ENCODE results near the gene NF1.

Gene NF1

GRCh38 chr17:31393749-31394146, 299.0 kb downstream of the NF1 start:
- TF ChIP-seq, protein P1, sequence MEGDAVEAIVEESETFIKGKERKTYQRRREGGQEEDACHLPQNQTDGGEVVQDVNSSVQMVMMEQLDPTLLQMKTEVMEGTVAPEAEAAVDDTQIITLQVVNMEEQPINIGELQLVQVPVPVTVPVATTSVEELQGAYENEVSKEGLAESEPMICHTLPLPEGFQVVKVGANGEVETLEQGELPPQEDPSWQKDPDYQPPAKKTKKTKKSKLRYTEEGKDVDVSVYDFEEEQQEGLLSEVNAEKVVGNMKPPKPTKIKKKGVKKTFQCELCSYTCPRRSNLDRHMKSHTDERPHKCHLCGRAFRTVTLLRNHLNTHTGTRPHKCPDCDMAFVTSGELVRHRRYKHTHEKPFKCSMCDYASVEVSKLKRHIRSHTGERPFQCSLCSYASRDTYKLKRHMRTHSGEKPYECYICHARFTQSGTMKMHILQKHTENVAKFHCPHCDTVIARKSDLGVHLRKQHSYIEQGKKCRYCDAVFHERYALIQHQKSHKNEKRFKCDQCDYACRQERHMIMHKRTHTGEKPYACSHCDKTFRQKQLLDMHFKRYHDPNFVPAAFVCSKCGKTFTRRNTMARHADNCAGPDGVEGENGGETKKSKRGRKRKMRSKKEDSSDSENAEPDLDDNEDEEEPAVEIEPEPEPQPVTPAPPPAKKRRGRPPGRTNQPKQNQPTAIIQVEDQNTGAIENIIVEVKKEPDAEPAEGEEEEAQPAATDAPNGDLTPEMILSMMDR (IDR thresholded peaks at IDR 0.05; ENCODE audit: low read length), result no peak
- TF ChIP-seq EZH2 (IDR thresholded peaks at IDR 0.05; ENCODE audit: borderline replicate concordance, low read length), result no peak
- Histone ChIP-seq H3K27ac (ENCODE audit: low read depth, low read length, poor library complexity, severe bottlenecking) (no peak overlapping the region), H4K20me1 (ENCODE audit: insufficient read depth, low read length) (no peaks in the 10 kb centered on the region), H3F3A (ENCODE audit: insufficient read depth, low read length) (no peaks in the 10 kb centered on the region), H3K4me3 (ENCODE audit: low read depth, low read length, poor library complexity, severe bottlenecking) (no peak overlapping the region), H2AFZ (ENCODE audit: low read length) (no peak overlapping the region), H3K9ac (ENCODE audit: low read length) (no peak overlapping the region), H3K79me2 (ENCODE audit: insufficient read depth, low read length) (no peaks in the 10 kb centered on the region), H3K36me3 (ENCODE audit: insufficient read depth, low read length) (no peaks in the 10 kb centered on the region), H3K4me1 (ENCODE audit: insufficient read depth, low read length, severe bottlenecking) (peaks cover 7% of the 10 kb centered on the region), H3K27me3 (ENCODE audit: insufficient read depth, low read length) (peaks cover 4% of the 10 kb centered on the region), H3K4me2 (ENCODE audit: low read length) (no peak overlapping the region), H3K9me3 (ENCODE audit: low read length) (no peaks in the 10 kb centered on the region), H3K9me2 (ENCODE audit: low read depth, low read length) (no peaks in the 10 kb centered on the region)

- Histone ChIP-seq H3K27me3 (ENCODE audit: insufficient read depth, low read length) (peaks cover 4% of the 10 kb centered on the region), H3F3A (ENCODE audit: insufficient read depth, low read length) (no peaks in the 10 kb centered on the region), H3K79me2 (ENCODE audit: insufficient read depth, low read length) (no peaks in the 10 kb centered on the region), H3K4me3 (ENCODE audit: low read depth, low read length, poor library complexity, severe bottlenecking) (no peak overlapping the region), H3K36me3 (ENCODE audit: insufficient read depth, low read length) (no peaks in the 10 kb centered on the region), H3K4me2 (ENCODE audit: low read length) (no peak overlapping the region), H3K9ac (ENCODE audit: low read length) (no peak overlapping the region), H3K27ac (ENCODE audit: low read depth, low read length, poor library complexity, severe bottlenecking) (no peak overlapping the region), H3K9me2 (ENCODE audit: low read depth, low read length) (no peaks in the 10 kb centered on the region), H2AFZ (ENCODE audit: low read length) (no peak overlapping the region), H4K20me1 (ENCODE audit: insufficient read depth, low read length) (no peaks in the 10 kb centered on the region), H3K9me3 (ENCODE audit: low read length) (no peaks in the 10 kb centered on the region), H3K4me1 (ENCODE audit: insufficient read depth, low read length, severe bottlenecking) (peaks cover 7% of the 10 kb centered on the region)
- no peak for TF ChIP-seq EZH2 (IDR thresholded peaks at IDR 0.05; ENCODE audit: borderline replicate concordance, low read length)
- TF ChIP-seq, protein P1 (IDR thresholded peaks at IDR 0.05; ENCODE audit: low read length), result no peak
Observed at GRCh38 chr17:31394544-31394943, 299.8 kb downstream of the NF1 start.

GRCh38 chr17:31397256-31397939, 302.6 kb downstream of the NF1 start:
- no peak overlapping the region for H2AFZ ChIP-seq (ENCODE audit: low read length)
- H3K4me2 ChIP-seq (ENCODE audit: low read length), result no peak overlapping the region
- H3K4me3 ChIP-seq (ENCODE audit: low read depth, low read length, poor library complexity, severe bottlenecking), result no peak overlapping the region
- no peaks in the 10 kb centered on the region for H4K20me1 ChIP-seq (ENCODE audit: insufficient read depth, low read length)
- no peaks in the 10 kb centered on the region for H3K36me3 ChIP-seq (ENCODE audit: insufficient read depth, low read length)
- no peak overlapping the region for H3K27ac ChIP-seq (ENCODE audit: low read depth, low read length, poor library complexity, severe bottlenecking)
- no peak for TF ChIP-seq EZH2 (IDR thresholded peaks at IDR 0.05; ENCODE audit: borderline replicate concordance, low read length)
- TF ChIP-seq, protein P1 (IDR thresholded peaks at IDR 0.05; ENCODE audit: low read length), result no peak
- H3F3A ChIP-seq (ENCODE audit: insufficient read depth, low read length), result no peaks in the 10 kb centered on the region
- H3K9ac ChIP-seq (ENCODE audit: low read length), result no peak overlapping the region
- no peaks in the 10 kb centered on the region for H3K9me3 ChIP-seq (ENCODE audit: low read length)
- H3K79me2 ChIP-seq (ENCODE audit: insufficient read depth, low read length), result no peaks in the 10 kb centered on the region
- no peaks in the 10 kb centered on the region for H3K9me2 ChIP-seq (ENCODE audit: low read depth, low read length)
- peaks cover under 1% of the 10 kb centered on the region for H3K4me1 ChIP-seq (ENCODE audit: insufficient read depth, low read length, severe bottlenecking)
- no peaks in the 10 kb centered on the region; the same call in 1 of the 2 replicates for H3K27me3 ChIP-seq (ENCODE audit: insufficient read depth, low read length)
